OCI-LY7 (cell line): ENCODE results near the gene SLC35F2. TPM values are rescaled to one million over a fixed set of nuclear protein-coding genes. Genes with fewer than 3 reads are reported as not detected.

Experiments
- BruUV-seq: library from RNA; stranded (reverse); fragments of 400-500 nt; replicated peaks from 2 replicates; lab custom pipeline; 2021; lab: Mats Ljungman, UMichigan
- CTCF ChIA-PET: fragments of 300-600 bp; sonication (Branson Sonifier 250); formaldehyde crosslinking; loops from one replicate; lab custom pipeline; 2022; ENCODE audit warnings: antibody characterized with exemption; ENCODE audit not compliant: unreplicated experiment; lab: Charles Lee
- POLR2A ChIA-PET: fragments of 300-600 bp; sonication (Branson Sonifier 250); formaldehyde crosslinking; loops from one replicate; lab custom pipeline; 2022; ENCODE audit warnings: antibody characterized with exemption; lab: Charles Lee
- DNase-seq: peaks from one replicate; pipeline ENCODE4 v3.0.0-alpha.2; 2015; ENCODE audit warnings: low spot score
- H2AFZ ChIP-seq: fragments of 200-600 bp; sonication (generic), shearing (Covaris generic); 2 replicates; pipeline ENCODE4 v1.6.1; 2014; ENCODE audit warnings: mild to moderate bottlenecking, antibody characterized with exemption, low read length, moderate library complexity
- H3K27ac ChIP-seq: fragments of 200-600 bp; sonication (generic); 2 replicates; pipeline ENCODE4 v1.5.1; 2014; ENCODE audit warnings: mixed run types, low read depth, mild to moderate bottlenecking, moderate library complexity, low read length, inconsistent platforms; ENCODE audit not compliant: poor library complexity, severe bottlenecking
- H3K36me3 ChIP-seq: fragments of 200-600 bp; sonication (generic); 2 replicates; pipeline ENCODE4 v1.6.1; 2014; ENCODE audit warnings: mild to moderate bottlenecking, antibody characterized with exemption, low read length, moderate library complexity, mixed read lengths; ENCODE audit not compliant: insufficient read depth
- H3K4me1 ChIP-seq: fragments of 200-600 bp; sonication (generic); 2 replicates; pipeline ENCODE4 v1.5.1; 2014; ENCODE audit warnings: mild to moderate bottlenecking, low read length; ENCODE audit not compliant: insufficient read depth, poor library complexity, severe bottlenecking
- H3K4me2 ChIP-seq: fragments of 200-600 bp; sonication (generic); 2 replicates; pipeline ENCODE4 v1.6.1; 2014; ENCODE audit warnings: mild to moderate bottlenecking, low read length
- H3K4me3 ChIP-seq: fragments of 200-600 bp; sonication (generic); 2 replicates; pipeline ENCODE4 v1.5.1; 2014; ENCODE audit warnings: mild to moderate bottlenecking, low read depth, low read length; ENCODE audit not compliant: poor library complexity, severe bottlenecking
- H3K79me2 ChIP-seq: fragments of 200-600 bp; sonication (generic); 2 replicates; pipeline ENCODE4 v1.6.1; 2016; ENCODE audit warnings: low read depth, mild to moderate bottlenecking, low read length, moderate library complexity, mixed read lengths; ENCODE audit not compliant: insufficient read depth
- H3K9me2 ChIP-seq: fragments of 200-600 bp; sonication (generic); 2 replicates; pipeline ENCODE4 v1.6.1; 2016; ENCODE audit warnings: mild to moderate bottlenecking, low read length, mixed read lengths; ENCODE audit not compliant: insufficient read depth
- H3K9me3 ChIP-seq: fragments of 200-600 bp; sonication (generic); 2 replicates; pipeline ENCODE4 v1.6.1; 2014; ENCODE audit warnings: mild to moderate bottlenecking, mixed run types, low read length, mixed read lengths
- H4K20me1 ChIP-seq: fragments of 200-600 bp; sonication (generic); 2 replicates; pipeline ENCODE4 v1.6.1; 2014; ENCODE audit warnings: mild to moderate bottlenecking, antibody characterized with exemption, low read length, moderate library complexity, mixed read lengths; ENCODE audit not compliant: insufficient read depth
- CTCF ChIP-seq: fragments of 200-600 bp; sonication (generic); conservative IDR thresholded peaks from 2 replicates; pipeline ENCODE4 v1.5.1; 2014; ENCODE audit warnings: mild to moderate bottlenecking, antibody characterized with exemption, low read length, moderate library complexity, mixed read lengths
- EZH2phosphoT487 ChIP-seq: fragments of 200-600 bp; sonication (generic); IDR thresholded peaks from 2 replicates; pipeline ENCODE4 v1.6.1; 2018; ENCODE audit warnings: low read depth, borderline replicate concordance, mild to moderate bottlenecking, mixed run types, antibody characterized with exemption, low read length, moderate library complexity, mixed read lengths
- intact Hi-C: fragments of 100-400 bp; cut with micrococcal nuclease; formaldehyde crosslinking; loops from one replicate; pipeline ENCODE4 v1.10.0; 2022; ENCODE audit not compliant: unreplicated experiment
- total RNA-seq, 2 experiments: library from RNA; depleted of rRNA in 1 of 2; stranded (reverse); fragments of >200 nt in 1 of 2; shearing (Covaris generic) in 1 of 2; gene quantifications; 2 replicates each; pipeline ENCODE4 v1.2.3, GENCODE V29; 2014 to 2022

SLC35F2 gene
- total RNA-seq, 2 experiments from 2014 or later = 21.1 to 23.3 TPM

- intact Hi-C loops = no loop called here
- CTCF ChIA-PET = no interaction called here
- no peaks in the 10 kb centered on the region for H3K9me3 ChIP-seq
- H3K27ac ChIP-seq = no peak overlapping the region
- DNase-seq = no peak
- peaks cover 78% of the 10 kb centered on the region for H3K36me3 ChIP-seq
- no peak for TF ChIP-seq CTCF
- no peak for TF ChIP-seq EZH2phosphoT487
- POLR2A ChIA-PET = no interaction called here
- H4K20me1 ChIP-seq = no peaks in the 10 kb centered on the region
- no peaks in the 10 kb centered on the region for H3K4me1 ChIP-seq
- no peak overlapping the region for H3K4me3 ChIP-seq
- no peak overlapping the region for H2AFZ ChIP-seq
- BruUV-seq = no TSS peak
- H3K79me2 ChIP-seq = no peaks in the 10 kb centered on the region
- no peaks in the 10 kb centered on the region for H3K9me2 ChIP-seq
- no peak overlapping the region for H3K4me2 ChIP-seq
These were observed 50.1 kb downstream of the SLC35F2 start for GRCh38 chr11:107808521-107808920.

- POLR2A ChIA-PET = interaction anchor here (1.3 kb wide), 1 partner anchor 12 kb away, joined by 3 read pairs; no protein-coding TSS in a partner anchor
- H3K9me3 ChIP-seq = no peaks in the 10 kb centered on the region
- H3K4me2 ChIP-seq = no peak overlapping the region
- no peaks in the 10 kb centered on the region for H3K79me2 ChIP-seq
- H3K27ac ChIP-seq = no peak overlapping the region
- H3K4me1 ChIP-seq = no peaks in the 10 kb centered on the region
- no TSS peak for BruUV-seq
- TF ChIP-seq CTCF (no peak), EZH2phosphoT487 (no peak)
- H3K36me3 ChIP-seq = peaks cover 77% of the 10 kb centered on the region
- intact Hi-C loops = no loop called here
- no peaks in the 10 kb centered on the region for H4K20me1 ChIP-seq
- CTCF ChIA-PET = no interaction called here
- no peak overlapping the region for H3K4me3 ChIP-seq
- no peak overlapping the region for H2AFZ ChIP-seq
- H3K9me2 ChIP-seq = no peaks in the 10 kb centered on the region
- DNase-seq = no peak
These were observed 53.6 kb downstream of the SLC35F2 start for GRCh38 chr11:107804971-107805370.

GRCh38 chr11:107804211-107804610 is 54.4 kb downstream of the SLC35F2 start:
- no peak for DNase-seq
- BruUV-seq = no TSS peak
- intact Hi-C loops = no loop called here
- Histone ChIP-seq H3K4me1 (no peaks in the 10 kb centered on the region), H3K9me3 (no peaks in the 10 kb centered on the region), H3K4me3 (no peak overlapping the region), H3K36me3 (peaks cover 72% of the 10 kb centered on the region), H3K4me2 (no peak overlapping the region), H3K79me2 (no peaks in the 10 kb centered on the region), H3K9me2 (no peaks in the 10 kb centered on the region), H3K27ac (no peak overlapping the region), H2AFZ (no peak overlapping the region), H4K20me1 (no peaks in the 10 kb centered on the region)
- CTCF ChIA-PET = no interaction called here
- POLR2A ChIA-PET = interaction anchor here (1.3 kb wide), 1 partner anchor 12 kb away, joined by 3 read pairs; no protein-coding TSS in a partner anchor
- TF ChIP-seq CTCF (no peak), EZH2phosphoT487 (no peak)
